CD4-positive, alpha-beta T cell treated with Interleukin-15 for 1 hour (primary cell): ENCODE results near the gene TRAP1.
A peak's percentile ranks its signal among the peaks of the same experiment; 100 is the strongest.
"Not testable (repeated sequence)": the region's sequence is repeated elsewhere in the genome, so short reads cannot be mapped to it uniquely, and the experiment has no call there.

Experiments used
- DNase-seq: peaks from one replicate; pipeline ENCODE4 v3.0.0-alpha.2; 2020

TRAP1 gene

DNA sequence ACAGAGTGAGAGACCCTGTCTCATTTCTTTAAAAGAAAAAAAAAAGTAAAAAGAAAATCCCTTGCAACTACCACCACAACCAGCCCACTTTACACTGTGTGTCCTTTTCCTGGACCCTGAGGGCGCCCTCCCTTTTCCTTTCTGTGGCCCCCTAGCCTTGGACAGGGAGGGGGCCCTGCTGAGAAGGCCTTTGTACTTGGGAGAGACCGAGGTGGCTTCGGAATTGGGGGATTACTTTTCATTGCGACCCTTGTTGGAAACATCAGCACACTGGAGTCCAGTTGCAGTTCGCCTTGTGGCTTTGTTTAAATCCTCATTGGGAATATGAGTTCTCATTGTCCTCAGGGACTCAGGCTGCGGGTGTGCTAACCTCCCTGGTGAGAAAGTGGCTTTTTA, 72.2 kb downstream of the TRAP1 start:
- DNase-seq: no peak

DNA sequence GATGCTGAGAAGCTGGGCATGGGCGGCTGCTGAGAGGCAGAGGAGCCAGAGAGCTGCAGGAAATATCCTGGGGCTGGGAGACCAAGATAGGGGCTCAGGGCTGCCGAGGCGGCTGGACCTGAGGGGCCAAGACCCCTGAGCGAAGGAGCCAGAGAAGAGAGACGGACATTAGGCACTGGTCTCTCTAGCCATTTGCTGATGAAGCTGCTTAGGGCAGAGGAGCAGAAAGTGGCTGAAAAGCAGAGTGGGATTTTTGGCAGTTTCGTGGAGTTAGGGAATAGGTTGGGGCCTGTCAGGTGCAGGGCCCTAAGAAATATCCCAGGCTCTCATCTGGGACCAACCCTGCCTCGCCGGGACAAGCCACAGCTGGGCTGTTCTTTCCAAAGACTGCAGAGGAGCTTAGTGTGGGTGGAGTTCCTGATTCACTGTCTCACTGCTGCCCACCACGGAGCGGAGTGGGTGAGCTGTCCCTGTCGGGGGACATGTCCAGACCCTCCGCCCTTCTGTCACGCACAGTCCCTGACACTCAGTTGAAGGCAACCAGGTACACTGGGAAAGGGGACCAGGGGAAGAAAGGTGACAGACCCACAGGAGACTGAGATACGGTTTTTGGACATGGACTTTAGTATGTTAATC, 74.1 kb downstream of the TRAP1 start:
- DNase-seq: no peak

DNA sequence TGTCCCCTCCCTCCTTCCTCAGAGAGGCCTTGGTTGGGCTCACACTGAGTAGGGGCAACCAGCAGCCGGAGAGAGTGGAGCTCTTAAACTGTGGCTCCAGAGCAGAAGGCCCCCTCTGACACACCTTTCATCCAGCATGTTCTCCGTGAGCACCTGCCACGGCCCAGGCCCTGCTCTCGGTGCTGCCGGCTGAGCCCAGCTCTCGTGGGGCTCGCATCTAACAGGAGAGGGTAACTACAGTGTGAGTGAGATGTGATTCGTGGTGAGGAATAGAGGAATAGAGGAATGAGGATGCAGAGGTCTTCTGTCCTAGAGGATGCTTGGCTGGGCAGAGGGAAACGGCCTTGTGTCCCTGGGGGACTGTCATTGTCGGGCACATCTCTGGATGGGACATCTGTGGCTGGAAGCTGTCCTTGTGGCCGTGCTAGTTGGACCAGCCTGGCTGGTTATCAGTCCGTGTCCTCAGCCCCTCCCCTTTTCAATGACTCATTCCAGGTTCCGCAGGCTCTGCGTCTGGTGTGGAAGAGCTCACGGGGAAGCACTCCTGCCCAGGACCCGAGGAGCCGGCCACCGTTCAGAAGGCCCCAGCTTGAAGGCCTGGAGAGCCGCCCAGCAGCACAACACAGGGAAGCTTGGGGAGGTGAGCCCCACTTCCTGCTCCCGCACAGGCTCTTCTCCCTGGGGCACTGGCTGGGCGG, 74.8 kb downstream of the TRAP1 start:
- DNase-seq: no peak

DNA sequence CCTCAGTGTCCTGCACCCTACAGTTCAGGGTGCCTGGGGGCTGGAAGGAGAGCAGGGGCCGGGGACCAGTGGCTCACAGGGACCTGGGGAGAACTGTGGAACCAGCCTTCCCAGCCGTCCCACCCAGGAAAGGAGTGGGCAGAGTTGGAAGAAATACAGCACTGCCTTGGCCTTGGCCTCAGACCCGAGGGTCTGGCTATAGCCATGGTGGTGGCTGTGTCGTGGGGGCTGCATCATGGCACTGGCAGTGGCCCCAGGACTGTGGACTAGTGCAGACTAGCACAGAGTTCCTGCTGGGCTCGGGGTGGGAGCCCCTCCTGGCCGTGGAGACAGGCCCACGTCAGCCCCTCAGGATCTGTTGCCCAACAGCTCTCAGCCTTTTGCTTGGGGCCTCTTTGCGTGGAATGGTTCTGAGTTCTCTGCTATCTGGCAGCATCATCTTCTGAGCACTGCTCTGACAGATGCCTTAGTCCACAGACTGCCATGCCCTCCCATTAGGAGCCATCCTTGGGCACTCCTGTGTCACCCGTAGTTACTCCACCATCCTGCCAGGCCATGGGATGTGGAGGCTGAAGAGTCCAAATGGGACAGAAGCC, 75.4 kb downstream of the TRAP1 start:
- no peak for DNase-seq

DNA sequence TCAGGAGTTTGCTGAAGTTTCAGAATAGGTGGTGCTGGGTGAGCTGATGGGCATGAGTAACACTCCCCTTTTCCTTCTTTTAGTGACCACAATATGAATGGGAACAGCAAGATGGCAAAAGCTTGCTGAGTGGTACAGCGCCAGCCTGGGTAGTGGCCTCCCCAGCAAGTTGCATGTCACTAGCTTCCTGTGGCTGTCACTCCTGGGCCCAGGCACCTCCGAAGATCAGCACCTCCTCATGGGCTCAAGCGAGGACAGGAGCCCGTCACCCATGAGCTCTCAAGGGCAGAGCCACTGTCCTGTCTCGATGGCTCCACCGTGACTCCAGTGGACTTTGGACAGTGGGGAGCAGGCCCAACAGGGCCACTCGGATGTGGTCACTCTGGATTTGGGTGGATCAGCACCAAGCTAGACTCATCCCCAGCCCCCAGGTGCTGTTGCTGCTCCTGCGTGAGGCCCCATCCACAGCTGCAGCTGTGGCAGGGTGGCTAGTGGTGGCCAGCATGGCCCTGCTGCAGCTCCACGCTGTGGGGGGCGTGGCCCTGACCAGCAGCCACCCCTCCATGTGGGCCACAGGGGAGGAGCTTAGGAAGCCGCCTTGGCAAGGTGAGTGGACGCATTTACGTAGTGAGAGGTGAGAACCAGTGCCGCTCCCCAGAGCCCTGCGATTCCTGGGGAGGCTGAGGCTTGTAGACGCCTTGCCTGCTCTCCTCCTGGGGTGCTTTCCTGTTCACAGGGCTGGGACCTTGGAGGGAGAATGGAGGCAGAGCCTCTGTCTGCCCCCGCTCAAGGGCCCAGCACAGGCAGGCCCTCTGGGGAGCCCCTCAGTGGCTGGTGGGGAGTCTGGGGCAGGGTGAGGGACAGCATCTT, 76.5 kb downstream of the TRAP1 start:
- DNase-seq: no peak

DNA sequence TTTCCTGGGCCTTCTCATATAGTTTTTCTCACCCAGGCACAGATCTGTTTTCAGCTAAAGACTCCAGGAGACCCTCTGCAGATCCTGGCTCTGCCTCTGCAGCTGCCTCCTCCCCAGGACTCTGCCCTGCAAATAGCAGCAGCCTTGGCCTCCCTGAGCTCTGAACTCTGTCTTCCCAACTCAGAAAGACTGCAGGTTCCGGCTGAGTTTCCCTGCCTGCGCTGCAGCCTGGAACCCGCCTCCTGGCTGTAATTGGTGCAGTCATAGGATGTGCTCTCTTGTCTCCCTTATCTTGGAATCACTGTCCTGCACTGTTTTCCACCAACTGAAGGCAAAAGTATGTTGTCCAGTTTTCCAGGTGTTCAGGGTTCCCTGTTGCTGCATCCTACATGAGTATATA, 77.1 kb downstream of the TRAP1 start:
- DNase-seq: no peak

DNA sequence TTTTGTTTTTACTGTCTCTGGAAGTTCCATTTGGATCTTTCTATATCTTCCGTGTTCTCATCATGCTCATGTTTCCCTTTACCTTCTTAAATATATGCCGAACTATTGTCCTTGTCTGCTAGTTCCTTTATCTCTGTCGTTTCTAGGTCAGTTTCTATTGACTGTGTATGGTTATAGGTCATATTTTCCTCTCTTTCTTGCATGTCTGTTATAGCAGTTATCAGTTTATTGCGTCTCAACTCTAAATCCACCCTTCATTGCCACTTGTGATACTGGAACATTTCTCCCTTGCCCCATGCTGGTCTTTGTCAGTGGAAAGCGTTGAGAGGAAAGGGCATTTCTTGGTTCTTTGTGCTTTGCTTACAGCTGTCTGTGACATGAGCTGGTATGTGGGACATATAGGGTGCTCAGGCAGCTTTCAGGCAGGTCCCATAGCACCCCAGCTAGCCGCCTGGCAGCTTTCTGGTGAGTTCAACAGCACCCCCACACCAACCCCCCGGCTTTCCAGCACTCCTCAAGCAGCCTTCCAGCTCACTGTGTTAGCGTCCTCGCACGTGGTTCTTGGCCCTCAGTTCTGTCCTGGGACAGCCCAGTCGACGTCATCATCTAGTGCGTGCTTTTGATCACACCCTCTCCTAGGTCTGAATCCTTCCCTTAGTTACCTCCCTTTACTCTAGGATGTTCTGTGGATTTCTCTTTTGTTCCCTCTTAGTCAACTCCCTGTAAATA, 78.2 kb downstream of the TRAP1 start:
- DNase-seq: no peak

DNA sequence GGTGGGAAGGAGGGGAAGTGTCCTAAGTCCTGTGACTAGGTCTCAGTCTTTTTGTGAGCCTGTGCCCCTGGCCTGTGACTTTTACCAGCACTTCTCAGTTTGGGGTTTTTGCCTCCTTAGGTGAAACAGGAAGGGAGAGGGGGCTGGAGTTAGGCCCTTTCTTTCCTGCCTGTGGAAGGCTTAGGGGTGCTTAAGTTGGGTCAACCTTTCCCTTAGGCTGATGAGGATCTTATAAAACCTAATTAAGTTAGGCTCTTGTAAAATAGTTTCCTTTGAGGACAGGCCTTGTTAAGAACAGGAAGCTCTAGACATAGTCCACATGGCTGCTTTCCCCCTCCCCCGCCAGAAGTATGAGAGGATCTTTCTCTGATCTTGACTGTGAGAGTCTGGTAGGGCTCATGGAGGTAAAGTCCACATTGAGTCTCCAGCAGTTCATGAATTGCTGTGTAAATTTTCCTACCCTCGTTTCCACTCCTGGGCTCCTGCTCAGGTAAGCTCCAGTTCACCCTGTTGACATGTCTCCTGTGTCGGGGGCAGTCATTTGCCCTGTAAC, 79.9 kb downstream of the TRAP1 start:
- DNase-seq: no peak

DNA sequence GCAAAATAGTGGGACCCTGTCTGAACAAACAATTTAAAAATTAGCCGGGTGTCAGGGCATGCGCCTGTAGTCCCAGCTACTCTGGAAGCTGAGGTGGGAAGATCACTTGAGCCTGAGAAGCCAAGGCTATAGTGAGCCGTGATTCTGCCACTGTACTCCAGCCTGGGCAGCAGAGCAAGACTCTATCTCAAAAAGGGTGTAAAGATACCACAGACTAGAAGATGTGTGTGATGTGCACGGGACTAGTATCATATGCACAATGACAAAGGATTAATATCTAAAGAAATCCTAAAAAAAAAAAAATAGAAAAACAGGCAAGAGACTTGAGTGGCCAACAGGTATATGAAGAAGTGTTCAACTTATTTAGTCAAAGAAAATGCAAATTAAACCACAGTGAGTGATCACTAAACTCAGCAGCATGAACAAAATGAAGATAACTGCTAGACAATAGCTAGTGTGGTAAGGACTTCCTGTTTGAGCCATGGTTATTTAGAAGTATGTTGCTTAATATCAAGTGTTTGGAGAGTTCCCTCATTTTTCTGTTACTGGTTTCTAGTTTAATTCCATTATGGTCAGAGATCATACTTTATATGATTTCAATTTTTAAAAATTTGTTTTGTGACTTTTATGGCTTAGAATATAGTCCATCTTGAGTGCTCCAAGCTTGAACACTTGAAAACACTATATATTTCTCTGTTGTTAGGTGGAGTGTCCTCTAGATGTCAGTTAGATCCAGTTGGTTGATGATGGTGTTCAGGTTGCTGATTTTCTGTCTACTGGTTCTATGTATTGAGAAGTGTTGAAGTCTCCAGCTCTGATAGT, 91.2 kb downstream of the TRAP1 start:
- DNase-seq: no peak

DNA sequence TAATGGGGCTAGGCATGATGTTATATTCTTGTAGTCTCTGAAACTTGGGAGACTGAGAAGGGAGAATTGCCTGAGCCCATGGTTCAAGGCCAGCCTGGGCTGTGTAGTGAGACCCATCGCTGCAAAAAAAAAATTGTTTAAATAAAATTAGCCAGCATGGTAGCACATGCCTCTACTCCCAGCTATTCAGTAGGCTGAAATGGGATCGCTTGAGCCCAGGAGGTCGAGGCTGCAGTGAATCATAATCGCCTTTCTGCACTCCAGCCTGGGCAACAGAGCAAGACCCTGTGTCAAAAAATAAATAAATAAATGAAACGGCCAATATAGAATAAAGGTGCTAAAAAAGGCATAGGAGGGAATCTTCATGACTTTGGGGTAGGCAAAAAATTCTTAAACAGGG, 92.0 kb downstream of the TRAP1 start:
- DNase-seq: no peak

DNA sequence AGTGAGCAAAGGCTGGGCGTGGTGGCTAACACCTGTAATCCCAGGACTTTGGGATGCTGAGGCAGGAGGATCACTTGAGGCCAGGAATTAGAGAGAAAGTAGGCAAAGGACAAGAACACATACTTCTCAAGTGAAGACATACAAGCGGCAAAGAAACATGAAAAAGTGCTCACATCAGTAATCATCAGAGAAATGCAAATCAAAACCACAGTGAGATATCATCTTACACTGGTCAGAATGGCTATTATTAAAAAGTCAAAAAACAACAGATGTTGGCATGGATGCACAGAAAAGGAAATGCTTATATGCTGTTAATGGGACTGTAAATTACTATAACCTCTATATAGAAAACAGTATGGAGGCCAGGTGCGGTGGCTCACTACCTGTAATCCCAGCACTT, 93.7 kb downstream of the TRAP1 start:
- no peak for DNase-seq

DNA sequence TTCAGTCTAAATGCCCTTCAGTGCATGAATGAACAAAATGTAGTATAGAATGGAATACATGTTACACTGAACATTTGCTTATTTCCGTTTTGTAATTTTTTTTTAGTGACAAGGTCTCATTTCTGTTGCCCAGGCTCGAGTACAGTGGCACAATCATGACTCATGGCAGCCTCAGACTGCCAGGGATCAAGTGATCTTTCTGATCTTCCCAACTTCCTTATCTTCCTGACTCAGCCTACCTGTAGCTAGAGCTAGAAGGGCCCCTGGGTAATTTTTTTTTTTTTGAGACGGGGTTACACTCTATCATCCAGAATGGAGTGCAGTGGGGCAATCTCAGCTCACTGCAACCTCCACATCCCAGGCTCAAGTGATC, 98.6 kb downstream of the TRAP1 start:
- DNase-seq: no peak

DNA sequence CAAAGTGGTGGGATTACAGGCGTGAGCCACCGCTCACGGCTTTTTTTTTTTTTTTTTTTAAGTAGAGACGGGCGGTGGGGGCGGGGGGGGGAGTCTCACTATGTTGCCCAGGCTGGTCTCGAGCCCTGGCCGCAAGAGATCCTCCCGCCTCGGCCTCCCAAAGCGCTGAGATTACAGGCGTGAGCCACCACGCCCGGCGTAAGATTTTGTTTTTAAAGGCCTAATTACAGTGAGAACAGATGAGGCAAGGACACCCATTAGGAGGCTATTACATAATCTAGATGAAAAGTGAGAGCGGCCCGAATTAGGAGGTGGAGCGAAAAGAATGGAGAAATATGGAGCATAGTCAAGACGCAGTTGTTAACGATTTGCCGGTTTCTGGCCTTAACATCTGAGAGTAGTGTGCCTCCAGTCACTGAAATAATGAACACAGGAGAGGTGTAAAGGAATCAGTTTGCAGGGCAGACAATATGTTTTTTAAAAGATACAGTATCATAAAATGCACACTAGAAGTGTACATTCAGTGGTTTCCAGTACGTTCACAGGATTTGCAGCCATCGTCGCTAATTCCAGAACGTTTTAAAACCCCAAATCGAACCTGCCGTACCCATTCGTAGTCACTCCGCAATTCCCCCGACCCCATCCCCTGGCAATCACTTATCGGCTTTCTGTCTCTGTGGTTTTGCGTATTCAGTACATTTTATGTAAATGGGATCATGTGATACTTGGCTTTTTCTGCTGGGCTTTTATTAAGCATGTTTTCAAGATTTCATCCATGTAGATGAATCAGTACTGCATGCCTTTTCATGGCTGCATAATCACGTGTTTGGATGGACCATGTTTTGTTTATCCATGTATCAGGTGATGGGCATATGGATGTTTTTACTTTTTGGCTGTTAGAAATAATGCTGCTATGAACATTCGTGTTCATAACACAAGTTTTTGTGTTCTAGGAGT, 104.5 kb downstream of the TRAP1 start:
- no peak for DNase-seq

DNA sequence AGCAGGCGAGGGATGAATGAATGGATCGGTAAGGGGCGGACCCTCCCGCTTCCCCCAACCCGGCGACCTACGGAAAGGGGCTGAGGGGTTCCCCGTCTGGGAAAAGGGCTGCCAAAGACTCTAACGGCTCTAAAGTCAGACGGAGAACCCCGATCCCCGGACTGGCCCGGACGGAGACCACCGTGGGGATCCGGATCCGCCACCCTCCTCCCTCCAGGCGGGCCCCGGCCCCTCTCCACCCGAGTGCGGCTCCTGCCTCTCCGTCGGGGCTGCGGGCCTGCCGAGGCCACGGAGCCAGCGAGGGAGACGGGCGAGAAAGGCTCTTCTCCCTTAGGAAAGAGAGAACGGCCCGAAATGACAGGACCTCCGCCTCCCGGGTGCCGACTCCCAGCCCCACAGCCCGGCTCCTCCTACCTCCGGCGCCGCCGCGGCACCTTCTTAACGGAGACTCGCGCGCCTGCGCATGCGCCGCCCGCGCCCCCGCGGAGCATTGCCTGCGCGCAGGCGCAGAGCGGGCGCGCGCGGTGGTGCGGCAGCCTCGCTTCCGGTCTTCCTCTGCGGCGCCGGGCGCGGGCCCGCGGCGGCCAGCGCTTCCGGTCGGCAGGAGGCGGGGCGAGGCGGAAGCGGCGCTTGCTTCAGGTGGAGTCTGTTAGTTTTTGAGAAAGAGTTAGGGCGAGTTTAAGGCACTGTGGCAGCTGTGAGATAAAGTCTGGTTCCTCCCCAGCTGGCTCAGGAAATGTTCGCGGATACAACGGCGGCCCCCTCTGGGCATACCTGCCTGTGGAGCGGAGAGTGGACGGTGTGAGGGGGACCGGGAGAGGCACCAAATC, 106.0 kb downstream of the TRAP1 start, which contains the start of gene SLX4:
SLX4 (minus strand) TSS at position 461 of the 830 bp plus-strand sequence. CDS start 2,642 bp downstream, outside the sequence.
- DNase-seq: peak; percentile 94

DNA sequence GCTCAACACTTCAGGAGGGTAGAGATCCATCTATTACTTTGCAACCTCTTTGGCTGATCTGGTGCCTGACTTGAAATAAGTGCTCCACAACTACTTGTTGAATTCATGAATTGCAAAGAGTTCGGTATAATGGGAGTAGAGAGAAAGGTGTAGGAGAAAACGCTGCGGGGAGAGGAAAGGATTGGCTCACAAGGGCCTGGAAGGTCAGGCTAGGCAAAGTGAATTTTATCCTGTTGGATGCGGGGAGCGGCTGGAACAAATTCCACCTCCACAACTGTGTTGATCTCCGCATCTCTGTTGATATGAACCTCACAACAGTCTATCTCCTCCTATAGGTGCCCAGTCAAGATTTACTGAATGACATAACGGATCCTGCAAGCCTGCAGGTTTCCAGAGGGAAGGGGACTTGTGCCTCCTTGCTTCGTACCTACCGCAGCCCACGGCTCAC, 106.6 kb downstream of the TRAP1 start:
- DNase-seq: no peak

DNA sequence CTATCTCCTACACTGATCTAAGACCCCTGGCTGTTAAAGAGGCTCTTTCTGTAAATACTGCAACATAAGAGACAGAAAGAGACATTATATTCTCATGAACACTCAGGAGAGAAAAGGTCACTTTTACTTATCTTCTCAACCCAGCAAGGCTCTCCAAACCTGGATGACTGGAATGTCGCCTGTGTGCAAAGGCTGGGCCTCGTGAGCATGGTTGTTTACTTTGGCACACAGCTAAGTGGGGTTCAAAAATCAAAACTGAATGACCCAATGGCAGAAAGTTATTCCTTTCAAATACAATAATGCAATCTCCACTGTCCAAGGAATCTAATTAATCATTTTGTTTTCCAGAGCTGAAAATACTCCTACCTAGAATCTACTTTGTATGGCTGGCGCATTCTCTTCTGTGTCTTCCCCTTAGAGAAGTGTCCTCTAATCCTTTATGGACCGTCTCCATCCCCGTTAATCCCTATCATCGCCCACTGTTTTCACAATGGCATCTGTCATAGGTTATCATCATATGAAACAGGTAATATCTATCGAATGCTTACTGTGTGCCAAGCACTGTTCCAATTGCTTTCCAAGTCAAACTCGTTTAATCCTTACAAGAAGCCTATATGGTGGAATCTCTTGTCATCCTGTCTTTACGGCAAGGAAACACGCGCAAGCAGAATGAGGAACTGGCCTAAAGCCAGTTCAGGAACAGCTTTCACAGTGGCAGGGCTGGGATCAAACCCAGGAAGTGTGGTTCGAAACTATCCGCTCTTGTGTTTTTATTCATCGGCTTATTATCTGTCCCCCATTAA, 107.2 kb downstream of the TRAP1 start:
- no peak for DNase-seq

DNA sequence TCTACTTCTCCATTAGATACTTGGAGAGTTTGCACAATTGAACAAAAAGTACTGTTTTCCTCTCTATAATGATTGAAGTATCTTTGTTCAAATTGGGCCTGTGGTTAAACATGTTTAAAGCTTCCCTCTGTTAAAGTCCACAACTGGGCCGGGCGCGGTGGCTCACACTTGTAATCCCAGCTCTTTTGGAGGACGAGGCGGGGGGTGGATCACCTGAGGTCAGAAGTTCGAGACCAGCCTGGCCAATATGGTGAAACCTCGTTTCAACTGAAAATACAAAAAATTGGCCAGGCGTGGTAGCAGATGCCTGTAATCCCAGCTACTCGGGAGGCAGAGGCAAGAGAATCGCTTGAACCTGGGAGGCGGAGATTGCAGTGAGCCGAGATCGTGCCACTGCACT, 108.3 kb downstream of the TRAP1 start:
- DNase-seq: not testable (repeated sequence)

DNA sequence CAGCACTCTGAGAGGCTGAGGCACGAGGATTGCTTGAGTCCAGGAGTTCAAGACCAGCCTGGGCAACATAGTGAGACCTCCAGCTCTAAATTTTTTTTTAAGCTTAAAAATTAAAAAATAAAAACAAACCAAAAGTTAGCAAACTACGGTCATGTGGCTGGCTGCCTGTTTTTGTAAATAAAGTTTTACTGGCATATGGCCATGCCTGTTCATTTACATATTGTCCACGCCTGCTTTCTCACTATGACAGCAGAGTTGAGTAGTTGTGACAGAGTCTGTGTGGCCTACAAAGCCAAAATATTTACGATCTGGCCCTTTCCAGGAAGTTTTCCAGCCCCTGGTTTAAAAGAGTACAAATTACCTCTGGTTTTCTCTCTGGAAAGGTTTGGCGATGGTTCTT, 109.3 kb downstream of the TRAP1 start:
- DNase-seq: no peak
